Subcutaneous adipose tissue (tissue), 4 donors: ENCODE data around the gene IGSF8. TPM values are rescaled to one million over a fixed set of nuclear protein-coding genes. Genes with fewer than 3 reads are reported as not detected.

Experiments used
- CTCF ChIP-seq: fragments of 450-650 bp; IDR thresholded peaks from one replicate; pipeline ENCODE4 v1.5.1; 2016; ENCODE audit warnings: low read depth, mild to moderate bottlenecking, control low read depth, antibody characterized with exemption, moderate library complexity
- total RNA-seq, 4 donors: library from RNA; depleted of rRNA; stranded (reverse); fragments of >200 nt; gene quantifications; one replicate each; pipeline ENCODE4 v1.1.0, GENCODE V29; 2016

IGSF8 gene
- total RNA-seq, 4 donors from 2014 or later: 6.4 to 28.8 (median 18.7) TPM

GRCh38 chr1:160082926-160083325 lies 15.5 kb downstream of the IGSF8 start:
- no peak for TF ChIP-seq CTCF

GRCh38 chr1:160082487-160082886 lies 15.9 kb downstream of the IGSF8 start:
- no peak for TF ChIP-seq CTCF

GRCh38 chr1:160081261-160081936 lies 17.0 kb downstream of the IGSF8 start, which contains the start of gene KCNJ9:
TSS of gene KCNJ9 (plus strand) at chr1:160081538. CDS start at chr1:160084031, 2,493 bp downstream.
- no peak for TF ChIP-seq CTCF

DNA sequence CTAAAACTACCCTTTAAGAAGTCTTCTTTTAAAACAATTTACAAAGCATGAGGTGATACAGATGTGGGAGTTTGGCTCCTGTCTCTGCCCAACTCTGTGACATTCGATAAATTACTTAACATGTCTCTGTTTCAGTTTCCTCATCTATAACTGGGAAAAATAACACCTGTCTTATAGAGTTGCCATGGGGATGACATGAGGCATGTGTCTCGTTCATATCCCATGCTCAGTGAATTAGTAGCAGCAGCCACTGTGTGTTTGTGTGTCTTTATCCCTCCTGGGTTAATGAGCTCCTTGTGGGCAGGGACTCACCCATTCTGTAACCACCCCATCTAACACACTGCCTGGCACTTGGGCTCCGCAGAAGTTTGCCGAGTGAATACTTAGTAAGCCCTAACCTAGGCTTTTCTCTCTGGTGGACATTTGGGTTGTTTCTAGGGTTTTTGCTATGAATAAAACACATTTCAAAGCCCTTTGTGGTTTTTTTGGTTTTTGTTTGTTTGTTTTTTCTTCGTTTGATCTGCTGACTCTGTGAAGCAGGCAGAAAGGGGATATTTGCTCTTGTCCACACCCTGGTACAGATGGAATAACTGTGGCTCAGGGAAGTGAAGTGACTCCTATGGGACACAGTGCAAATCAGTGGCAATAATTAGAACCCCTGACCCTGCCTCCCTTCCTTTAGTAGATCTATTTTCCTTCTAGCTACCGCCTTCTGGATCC lies 17.9 kb downstream of the IGSF8 start:
- no peak for TF ChIP-seq CTCF

- no peak for TF ChIP-seq CTCF
Measured at GRCh38 chr1:160079448-160079847, 19.0 kb downstream of the IGSF8 start.

DNA sequence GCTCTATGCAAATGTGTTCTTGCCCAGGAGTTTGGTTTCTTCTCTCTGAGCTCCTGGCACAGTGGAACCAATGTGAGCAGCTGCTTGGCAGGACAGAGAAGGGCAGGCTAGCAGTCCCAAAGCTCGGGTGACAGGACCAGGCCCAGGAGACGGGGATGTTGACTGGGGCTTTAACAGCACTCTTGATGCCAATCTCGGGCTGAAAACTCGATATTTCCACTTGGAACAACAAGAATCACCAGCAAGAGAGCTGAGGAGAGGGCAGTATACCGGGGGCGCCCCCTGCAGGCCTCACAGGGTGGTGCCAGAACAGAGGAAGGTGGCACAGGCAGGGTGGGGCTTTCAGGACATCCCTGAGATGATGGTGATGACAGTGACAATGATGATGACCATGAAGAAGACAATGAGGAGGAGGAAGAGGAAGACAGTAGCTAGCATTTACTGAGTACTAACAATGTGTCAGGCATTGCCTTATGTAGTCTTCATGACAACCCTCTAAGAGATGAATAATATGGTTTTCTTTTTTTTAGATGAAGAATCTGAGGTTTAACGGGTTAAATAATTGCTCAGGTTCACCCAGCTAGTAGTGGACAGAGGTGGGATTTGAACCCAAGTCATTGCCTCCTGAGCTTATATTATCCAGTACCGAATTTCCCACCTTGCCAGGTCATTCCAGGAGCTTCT lies 19.8 kb downstream of the IGSF8 start:
- no peak for TF ChIP-seq CTCF

- no peak for TF ChIP-seq CTCF
Measured at GRCh38 chr1:160077486-160077885, 20.9 kb downstream of the IGSF8 start.
